ENCODE measurements around the gene LARP1.

DNA sequence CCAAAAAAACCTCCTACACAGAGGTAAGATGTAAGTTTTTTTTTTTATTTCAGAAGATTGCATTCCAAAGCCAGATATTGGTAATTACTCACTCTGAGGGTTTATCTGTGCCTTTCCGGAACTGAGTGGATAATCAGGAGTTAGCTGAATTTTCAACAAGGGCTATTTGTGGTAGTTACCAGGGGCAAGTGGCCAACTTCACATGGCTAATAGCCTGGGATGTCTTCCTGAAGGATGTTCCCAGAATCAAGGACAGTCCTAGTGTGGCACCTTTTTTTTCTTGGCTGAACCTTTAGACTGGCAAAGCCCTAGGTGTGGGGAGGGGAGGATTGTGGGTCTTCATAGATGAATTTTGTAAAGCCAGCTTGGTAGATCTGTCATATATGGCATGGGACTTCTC lies 7.1 kb downstream of the LARP1 start:
- TF ChIP-seq GABPA (IDR thresholded peaks at IDR 0.05 in 1 of 2, conservative IDR thresholded peaks at IDR 0.05 in 1 of 2) (no peak), RAD21 (IDR thresholded peaks at IDR 0.05) (no peak), YY1 (IDR thresholded peaks at IDR 0.05) (no peak), TAF1 (conservative IDR thresholded peaks at IDR 0.05) (no peak), EGR1 (IDR thresholded peaks at IDR 0.05; ENCODE audit: low read depth in 2 of 2) (no peak), RXRA (IDR thresholded peaks at IDR 0.05) (no peak), HNF4G (IDR thresholded peaks at IDR 0.05) (no peak), JUND (IDR thresholded peaks at IDR 0.05) (no peak), FOXA1 (IDR thresholded peaks at IDR 0.05) (no peak), FOXA2 (IDR thresholded peaks at IDR 0.05) (no peak)
- TF ChIP-seq, protein P1, sequence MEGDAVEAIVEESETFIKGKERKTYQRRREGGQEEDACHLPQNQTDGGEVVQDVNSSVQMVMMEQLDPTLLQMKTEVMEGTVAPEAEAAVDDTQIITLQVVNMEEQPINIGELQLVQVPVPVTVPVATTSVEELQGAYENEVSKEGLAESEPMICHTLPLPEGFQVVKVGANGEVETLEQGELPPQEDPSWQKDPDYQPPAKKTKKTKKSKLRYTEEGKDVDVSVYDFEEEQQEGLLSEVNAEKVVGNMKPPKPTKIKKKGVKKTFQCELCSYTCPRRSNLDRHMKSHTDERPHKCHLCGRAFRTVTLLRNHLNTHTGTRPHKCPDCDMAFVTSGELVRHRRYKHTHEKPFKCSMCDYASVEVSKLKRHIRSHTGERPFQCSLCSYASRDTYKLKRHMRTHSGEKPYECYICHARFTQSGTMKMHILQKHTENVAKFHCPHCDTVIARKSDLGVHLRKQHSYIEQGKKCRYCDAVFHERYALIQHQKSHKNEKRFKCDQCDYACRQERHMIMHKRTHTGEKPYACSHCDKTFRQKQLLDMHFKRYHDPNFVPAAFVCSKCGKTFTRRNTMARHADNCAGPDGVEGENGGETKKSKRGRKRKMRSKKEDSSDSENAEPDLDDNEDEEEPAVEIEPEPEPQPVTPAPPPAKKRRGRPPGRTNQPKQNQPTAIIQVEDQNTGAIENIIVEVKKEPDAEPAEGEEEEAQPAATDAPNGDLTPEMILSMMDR (IDR thresholded peaks at IDR 0.05; ENCODE audit: low read depth, low read length, missing input control) = no peak
- TF ChIP-seq, protein P2, sequence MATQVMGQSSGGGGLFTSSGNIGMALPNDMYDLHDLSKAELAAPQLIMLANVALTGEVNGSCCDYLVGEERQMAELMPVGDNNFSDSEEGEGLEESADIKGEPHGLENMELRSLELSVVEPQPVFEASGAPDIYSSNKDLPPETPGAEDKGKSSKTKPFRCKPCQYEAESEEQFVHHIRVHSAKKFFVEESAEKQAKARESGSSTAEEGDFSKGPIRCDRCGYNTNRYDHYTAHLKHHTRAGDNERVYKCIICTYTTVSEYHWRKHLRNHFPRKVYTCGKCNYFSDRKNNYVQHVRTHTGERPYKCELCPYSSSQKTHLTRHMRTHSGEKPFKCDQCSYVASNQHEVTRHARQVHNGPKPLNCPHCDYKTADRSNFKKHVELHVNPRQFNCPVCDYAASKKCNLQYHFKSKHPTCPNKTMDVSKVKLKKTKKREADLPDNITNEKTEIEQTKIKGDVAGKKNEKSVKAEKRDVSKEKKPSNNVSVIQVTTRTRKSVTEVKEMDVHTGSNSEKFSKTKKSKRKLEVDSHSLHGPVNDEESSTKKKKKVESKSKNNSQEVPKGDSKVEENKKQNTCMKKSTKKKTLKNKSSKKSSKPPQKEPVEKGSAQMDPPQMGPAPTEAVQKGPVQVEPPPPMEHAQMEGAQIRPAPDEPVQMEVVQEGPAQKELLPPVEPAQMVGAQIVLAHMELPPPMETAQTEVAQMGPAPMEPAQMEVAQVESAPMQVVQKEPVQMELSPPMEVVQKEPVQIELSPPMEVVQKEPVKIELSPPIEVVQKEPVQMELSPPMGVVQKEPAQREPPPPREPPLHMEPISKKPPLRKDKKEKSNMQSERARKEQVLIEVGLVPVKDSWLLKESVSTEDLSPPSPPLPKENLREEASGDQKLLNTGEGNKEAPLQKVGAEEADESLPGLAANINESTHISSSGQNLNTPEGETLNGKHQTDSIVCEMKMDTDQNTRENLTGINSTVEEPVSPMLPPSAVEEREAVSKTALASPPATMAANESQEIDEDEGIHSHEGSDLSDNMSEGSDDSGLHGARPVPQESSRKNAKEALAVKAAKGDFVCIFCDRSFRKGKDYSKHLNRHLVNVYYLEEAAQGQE (IDR thresholded peaks at IDR 0.05) = no peak
- TF ChIP-seq, protein P3, sequence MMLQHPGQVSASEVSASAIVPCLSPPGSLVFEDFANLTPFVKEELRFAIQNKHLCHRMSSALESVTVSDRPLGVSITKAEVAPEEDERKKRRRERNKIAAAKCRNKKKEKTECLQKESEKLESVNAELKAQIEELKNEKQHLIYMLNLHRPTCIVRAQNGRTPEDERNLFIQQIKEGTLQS (IDR thresholded peaks at IDR 0.05) = no peak
- TF ChIP-seq, protein P4, sequence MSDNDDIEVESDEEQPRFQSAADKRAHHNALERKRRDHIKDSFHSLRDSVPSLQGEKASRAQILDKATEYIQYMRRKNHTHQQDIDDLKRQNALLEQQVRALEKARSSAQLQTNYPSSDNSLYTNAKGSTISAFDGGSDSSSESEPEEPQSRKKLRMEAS (IDR thresholded peaks at IDR 0.05) = no peak

All from liver (tissue), 3 donors.